NCI-H345 (cell line): ENCODE data around the gene STUM.
"Not testable (repeated sequence)": the region's sequence is repeated elsewhere in the genome, so short reads cannot be mapped to it uniquely, and the experiment has no call there.

Source experiments
- DNase-seq: peaks from one replicate; lab custom pipeline; 2025; lab: John Stamatoyannopoulos, UW

Gene STUM

GRCh38 chr1:226627050-226627755, 78.6 kb downstream of the STUM start:
- DNase-seq: no peak

- no peak for DNase-seq
Observed at GRCh38 chr1:226627924-226628611, 79.5 kb downstream of the STUM start.

GRCh38 chr1:226628612-226629155, 80.1 kb downstream of the STUM start:
- DNase-seq: peak; percentile 21

- DNase-seq: no peak
Observed at GRCh38 chr1:226629210-226629895, 80.8 kb downstream of the STUM start.

- no peak for DNase-seq
Observed at GRCh38 chr1:226629896-226630550, 81.5 kb downstream of the STUM start.

GRCh38 chr1:226630592-226630991, 82.0 kb downstream of the STUM start:
- DNase-seq: no peak

GRCh38 chr1:226631229-226632000, 82.9 kb downstream of the STUM start:
- no peak for DNase-seq

- no peak for DNase-seq
Observed at GRCh38 chr1:226632169-226632879, 83.8 kb downstream of the STUM start.

- no peak for DNase-seq
Observed at GRCh38 chr1:226632922-226633351, 84.4 kb downstream of the STUM start.

- no peak for DNase-seq
Observed at GRCh38 chr1:226633541-226634165, 85.1 kb downstream of the STUM start.

GRCh38 chr1:226634166-226634588, 85.6 kb downstream of the STUM start:
- peak; percentile 75 for DNase-seq

- DNase-seq: no peak
Observed at GRCh38 chr1:226634611-226635246, 86.2 kb downstream of the STUM start.

- no peak for DNase-seq
Observed at GRCh38 chr1:226635456-226635941, 86.9 kb downstream of the STUM start.

- no peak for DNase-seq
Observed at GRCh38 chr1:226636847-226637096, 88.2 kb downstream of the STUM start.

- DNase-seq: no peak
Observed at GRCh38 chr1:226637147-226637935, 88.8 kb downstream of the STUM start.

- DNase-seq: no peak
Observed at GRCh38 chr1:226638001-226638601, 89.5 kb downstream of the STUM start.

- no peak for DNase-seq
Observed at GRCh38 chr1:226638608-226639007, 90.0 kb downstream of the STUM start.

GRCh38 chr1:226639206-226639605, 90.6 kb downstream of the STUM start:
- not testable (repeated sequence) for DNase-seq

GRCh38 chr1:226639631-226640061, 91.1 kb downstream of the STUM start:
- DNase-seq: no peak
